Smooth muscle cell (in vitro differentiated cells): ENCODE results near the gene FGFR2. TPM values are rescaled to one million over a fixed set of nuclear protein-coding genes. Genes with fewer than 3 reads are reported as not detected.
"Not testable (repeated sequence)": the region's sequence is repeated elsewhere in the genome, so short reads cannot be mapped to it uniquely, and the experiment has no call there.

Experiments
- DNase-seq: peaks from one replicate; lab custom pipeline; 2025; ENCODE audit not compliant: unreplicated experiment; lab: John Stamatoyannopoulos, UW
- H2AFZ ChIP-seq: fragments of 200-600 bp; sonication (generic); 2 replicates; pipeline ENCODE4 v1.6.0; 2016; ENCODE audit warnings: antibody characterized with exemption, low read depth, mild to moderate bottlenecking
- H3F3A ChIP-seq: fragments of 200-600 bp; sonication (generic); 2 replicates; pipeline ENCODE4 v1.6.0; 2017; ENCODE audit warnings: antibody characterized with exemption, low read depth
- H3K27ac ChIP-seq: fragments of 200-600 bp; sonication (generic); 2 replicates; pipeline ENCODE4 v1.5.1; 2016; ENCODE audit warnings: low read depth, mild to moderate bottlenecking
- H3K27me3 ChIP-seq: fragments of 200-600 bp; sonication (generic); 2 replicates; pipeline ENCODE4 v1.6.1; 2016; ENCODE audit warnings: low read depth, mild to moderate bottlenecking
- H3K36me3 ChIP-seq: fragments of 200-600 bp; sonication (generic); 2 replicates; pipeline ENCODE4 v1.5.1; 2016; ENCODE audit warnings: low read depth
- H3K4me1 ChIP-seq: fragments of 200-600 bp; sonication (generic); 2 replicates; pipeline ENCODE4 v1.5.1; 2016; ENCODE audit warnings: low read depth
- H3K4me2 ChIP-seq: fragments of 200-600 bp; sonication (generic); 2 replicates; pipeline ENCODE4 v1.6.0; 2016; ENCODE audit warnings: mild to moderate bottlenecking
- H3K4me3 ChIP-seq: fragments of 200-600 bp; sonication (generic); 2 replicates; pipeline ENCODE4 v1.5.1; 2016; ENCODE audit warnings: mild to moderate bottlenecking
- H3K79me2 ChIP-seq: fragments of 200-600 bp; sonication (generic); 2 replicates; pipeline ENCODE4 v1.6.0; 2016; ENCODE audit warnings: low read depth, mild to moderate bottlenecking
- H3K9ac ChIP-seq: fragments of 200-600 bp; sonication (generic); 2 replicates; pipeline ENCODE4 v1.6.0; 2016; ENCODE audit warnings: low read depth
- H3K9me3 ChIP-seq: fragments of 200-600 bp; sonication (generic); replicated peaks from 2 replicates; pipeline ENCODE4 v1.5.1; 2016; ENCODE audit warnings: low read depth
- H4K20me1 ChIP-seq: fragments of 200-600 bp; sonication (generic); 2 replicates; pipeline ENCODE4 v1.6.0; 2016; ENCODE audit warnings: low read depth
- WGBS: methylation state at CpG from one replicate; pipeline ENCODE4 v1.1.7; 2016; ENCODE audit warnings: low lambda C conversion rate; 5-methylcytosine and 5-hydroxymethylcytosine counted together
- polyA plus RNA-seq: library from polyadenylated mRNA; unstranded; fragments of >200 nt; fragmentation: Nextera tagmentation; extraction: Ambion mirVana; gene quantifications from 2 replicates; pipeline ENCODE4 v1.2.1, GENCODE V29; 2016
- total RNA-seq: library from RNA; depleted of rRNA; stranded (reverse); fragments of >200 nt; gene quantifications from 2 replicates; pipeline ENCODE4 v1.2.3, GENCODE V29; 2014
- TF ChIP-seq, protein P1 (sequence below): fragments of 200-600 bp; sonication (generic); IDR thresholded peaks from 2 replicates; pipeline ENCODE4 v1.5.1; 2017; ENCODE audit warnings: borderline replicate concordance, mild to moderate bottlenecking, antibody characterized with exemption; ENCODE audit not compliant: insufficient read depth, poor library complexity, severe bottlenecking

FGFR2 gene
- total and polyA plus RNA-seq, 2 experiments from 2014 or later: 85.9 to 103 TPM

DNA sequence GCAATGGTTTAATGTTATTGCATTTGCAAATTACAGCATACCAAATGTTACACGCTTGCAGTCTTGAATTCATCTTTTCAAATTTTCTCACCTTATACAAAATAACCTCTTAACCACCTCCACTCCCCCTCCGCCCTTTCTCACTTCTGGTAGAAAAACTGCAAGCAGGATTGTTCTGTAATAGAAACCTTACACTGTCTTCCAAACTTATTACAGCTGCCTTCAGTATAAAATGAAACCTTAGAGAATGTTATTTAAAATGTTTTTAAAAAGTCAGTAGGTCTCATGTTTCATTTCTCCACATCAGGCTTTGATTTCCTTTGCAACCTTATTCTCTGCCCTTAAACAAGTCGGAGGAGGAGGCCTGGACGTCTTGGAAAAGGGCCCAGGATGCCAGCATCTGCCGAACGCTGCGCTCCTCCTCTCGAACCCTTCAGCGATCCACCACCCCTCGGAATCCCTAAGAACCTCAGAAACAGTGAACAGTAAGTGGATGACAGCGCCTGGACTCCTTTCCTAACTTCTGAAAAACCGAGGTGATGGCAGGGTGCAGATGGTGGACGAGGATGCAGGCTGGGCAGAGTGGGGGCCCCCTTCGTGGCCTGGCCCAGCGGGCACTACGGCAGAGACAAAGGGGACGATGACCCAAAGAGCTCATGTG is 74.0 kb downstream of the FGFR2 start:
- TF ChIP-seq, protein P1, sequence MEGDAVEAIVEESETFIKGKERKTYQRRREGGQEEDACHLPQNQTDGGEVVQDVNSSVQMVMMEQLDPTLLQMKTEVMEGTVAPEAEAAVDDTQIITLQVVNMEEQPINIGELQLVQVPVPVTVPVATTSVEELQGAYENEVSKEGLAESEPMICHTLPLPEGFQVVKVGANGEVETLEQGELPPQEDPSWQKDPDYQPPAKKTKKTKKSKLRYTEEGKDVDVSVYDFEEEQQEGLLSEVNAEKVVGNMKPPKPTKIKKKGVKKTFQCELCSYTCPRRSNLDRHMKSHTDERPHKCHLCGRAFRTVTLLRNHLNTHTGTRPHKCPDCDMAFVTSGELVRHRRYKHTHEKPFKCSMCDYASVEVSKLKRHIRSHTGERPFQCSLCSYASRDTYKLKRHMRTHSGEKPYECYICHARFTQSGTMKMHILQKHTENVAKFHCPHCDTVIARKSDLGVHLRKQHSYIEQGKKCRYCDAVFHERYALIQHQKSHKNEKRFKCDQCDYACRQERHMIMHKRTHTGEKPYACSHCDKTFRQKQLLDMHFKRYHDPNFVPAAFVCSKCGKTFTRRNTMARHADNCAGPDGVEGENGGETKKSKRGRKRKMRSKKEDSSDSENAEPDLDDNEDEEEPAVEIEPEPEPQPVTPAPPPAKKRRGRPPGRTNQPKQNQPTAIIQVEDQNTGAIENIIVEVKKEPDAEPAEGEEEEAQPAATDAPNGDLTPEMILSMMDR: no peak

DNA sequence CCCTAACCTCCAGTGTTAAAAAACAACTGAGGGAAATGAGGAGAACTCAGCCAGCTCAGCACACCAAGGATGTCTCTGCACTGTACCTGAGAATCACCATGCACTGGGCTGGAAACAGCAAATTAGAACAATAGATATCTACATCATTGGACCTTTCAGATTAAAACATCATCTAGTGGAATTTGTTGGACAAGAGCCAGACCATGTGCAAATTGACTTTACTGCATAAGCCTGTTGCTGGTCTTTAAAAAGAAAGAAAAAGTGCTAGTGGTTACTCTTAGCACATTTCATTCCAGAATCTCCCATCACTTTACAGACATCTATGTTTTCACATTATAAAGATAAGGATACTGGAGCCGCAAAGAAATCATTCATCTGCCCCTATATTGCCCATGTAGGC is 75.4 kb downstream of the FGFR2 start:
- 50% methylated on average over 1 of the region's 1 CpG for WGBS

More for the DNA sequence above, 74.0 kb downstream of the FGFR2 start:
- Histone ChIP-seq H3K4me3 (no peak overlapping the region), H3K36me3 (no peaks in the 10 kb centered on the region), H3K27ac (peak overlapping the region; percentile 15), H4K20me1 (peaks cover 79% of the 10 kb centered on the region), H2AFZ (no peak overlapping the region), H3K9me3 (no peaks in the 10 kb centered on the region), H3K4me1 (peaks cover 44% of the 10 kb centered on the region), H3K9ac (no peak overlapping the region), H3K4me2 (peak overlapping the region; percentile 24), H3K27me3 (no peaks in the 10 kb centered on the region), H3F3A (peaks cover 18% of the 10 kb centered on the region), H3K79me2 (peaks cover 70% of the 10 kb centered on the region)
- DNase-seq: no peak
- 88% methylated on average over 17 of the region's 17 CpGs for WGBS

DNA sequence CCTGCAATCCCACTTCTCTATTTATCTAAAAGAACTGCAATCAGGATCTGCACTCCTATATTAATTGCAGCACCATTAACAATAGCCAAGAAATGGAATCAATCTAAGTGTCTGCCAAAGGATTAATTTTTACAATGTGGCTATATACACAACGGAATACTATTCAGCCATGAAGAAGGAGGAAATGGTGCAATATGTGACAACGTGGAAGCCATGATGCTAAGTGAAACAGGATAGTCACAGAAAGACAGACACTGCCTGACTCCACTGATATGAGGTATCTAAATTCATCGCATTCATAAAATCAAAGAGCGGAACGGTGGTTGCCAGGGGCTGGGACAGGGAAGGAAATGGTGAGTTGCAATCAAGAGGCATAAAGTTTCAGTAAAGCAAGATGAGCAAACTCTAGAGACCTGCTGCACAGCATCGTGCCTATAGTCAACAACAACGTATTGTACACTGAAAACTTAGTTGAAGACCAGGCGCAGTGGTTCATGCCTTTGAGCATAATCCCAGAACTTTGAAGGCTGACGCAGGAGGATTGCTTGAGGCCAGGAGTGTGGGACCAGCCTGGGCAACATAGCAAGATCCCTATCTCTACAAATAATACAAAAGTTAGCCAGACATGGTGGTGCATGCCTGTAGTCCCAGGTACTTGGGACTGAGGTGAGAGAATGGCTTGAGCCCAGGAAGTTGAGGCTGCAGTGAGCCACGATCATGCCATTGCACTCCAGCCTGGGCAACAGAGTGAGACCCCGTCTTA is 76.3 kb downstream of the FGFR2 start:
- no peak for DNase-seq
- Histone ChIP-seq H3K4me3 (no peak overlapping the region), H3K79me2 (peaks cover 83% of the 10 kb centered on the region), H3K9ac (no peak overlapping the region), H3K27ac (no peak overlapping the region), H3K4me1 (peaks cover 27% of the 10 kb centered on the region), H3K4me2 (no peak overlapping the region), H3K27me3 (no peaks in the 10 kb centered on the region), H4K20me1 (peaks cover 85% of the 10 kb centered on the region), H3K9me3 (no peaks in the 10 kb centered on the region), H3K36me3 (no peaks in the 10 kb centered on the region), H2AFZ (no peak overlapping the region), H3F3A (peaks cover 26% of the 10 kb centered on the region)
- TF ChIP-seq, protein P1: no peak
- 90% methylated on average over 11 of the region's 11 CpGs for WGBS

More for the DNA sequence above, 75.4 kb downstream of the FGFR2 start:
- Histone ChIP-seq H3K4me3 (no peak overlapping the region), H3K79me2 (peaks cover 76% of the 10 kb centered on the region), H3K9me3 (no peaks in the 10 kb centered on the region), H3K27ac (no peak overlapping the region), H2AFZ (no peak overlapping the region), H3K4me2 (no peak overlapping the region), H4K20me1 (peaks cover 84% of the 10 kb centered on the region), H3K36me3 (no peaks in the 10 kb centered on the region), H3F3A (peaks cover 26% of the 10 kb centered on the region), H3K4me1 (peaks cover 35% of the 10 kb centered on the region), H3K9ac (no peak overlapping the region), H3K27me3 (no peaks in the 10 kb centered on the region)
- DNase-seq: no peak
- TF ChIP-seq, protein P1: no peak

DNA sequence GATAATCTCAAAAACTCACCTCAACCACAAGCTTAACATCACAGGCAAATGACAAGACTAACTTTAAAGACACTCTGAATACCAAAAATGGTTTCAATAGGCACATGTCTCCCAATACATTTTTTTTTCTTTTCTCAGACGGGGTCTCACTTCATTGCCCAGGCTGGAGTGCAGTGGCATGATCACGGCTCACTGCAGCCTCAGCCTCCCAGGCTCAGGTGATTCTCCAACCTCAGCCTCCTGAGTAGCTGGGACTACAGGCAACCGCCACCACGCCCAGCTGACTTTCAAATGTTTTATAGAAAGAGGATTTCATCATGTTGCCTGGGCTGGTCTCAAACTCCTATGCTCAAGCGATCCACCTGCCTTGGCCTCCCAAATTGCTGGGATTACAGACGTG is 77.7 kb downstream of the FGFR2 start:
- H3K27me3 ChIP-seq, H3K9ac ChIP-seq, H3K27ac ChIP-seq, H3K9me3 ChIP-seq, H3K4me2 ChIP-seq, DNase-seq, H3K36me3 ChIP-seq, H2AFZ ChIP-seq, H3K4me3 ChIP-seq: not testable (repeated sequence)
- peaks cover 16% of the 10 kb centered on the region for H3K4me1 ChIP-seq
- WGBS: 95% methylated on average over 6 of the region's 6 CpGs
- H3K79me2 ChIP-seq: peaks cover 74% of the 10 kb centered on the region
- H4K20me1 ChIP-seq: peaks cover 92% of the 10 kb centered on the region
- H3F3A ChIP-seq: peaks cover 18% of the 10 kb centered on the region
